Effector CD8-positive, alpha-beta T cell (primary cell): Measurements from ENCODE around the gene GOT1.

Source experiments
- DNase-seq: peaks from one replicate; lab custom pipeline; 2025; lab: John Stamatoyannopoulos, UW

The GOT1 gene

DNA sequence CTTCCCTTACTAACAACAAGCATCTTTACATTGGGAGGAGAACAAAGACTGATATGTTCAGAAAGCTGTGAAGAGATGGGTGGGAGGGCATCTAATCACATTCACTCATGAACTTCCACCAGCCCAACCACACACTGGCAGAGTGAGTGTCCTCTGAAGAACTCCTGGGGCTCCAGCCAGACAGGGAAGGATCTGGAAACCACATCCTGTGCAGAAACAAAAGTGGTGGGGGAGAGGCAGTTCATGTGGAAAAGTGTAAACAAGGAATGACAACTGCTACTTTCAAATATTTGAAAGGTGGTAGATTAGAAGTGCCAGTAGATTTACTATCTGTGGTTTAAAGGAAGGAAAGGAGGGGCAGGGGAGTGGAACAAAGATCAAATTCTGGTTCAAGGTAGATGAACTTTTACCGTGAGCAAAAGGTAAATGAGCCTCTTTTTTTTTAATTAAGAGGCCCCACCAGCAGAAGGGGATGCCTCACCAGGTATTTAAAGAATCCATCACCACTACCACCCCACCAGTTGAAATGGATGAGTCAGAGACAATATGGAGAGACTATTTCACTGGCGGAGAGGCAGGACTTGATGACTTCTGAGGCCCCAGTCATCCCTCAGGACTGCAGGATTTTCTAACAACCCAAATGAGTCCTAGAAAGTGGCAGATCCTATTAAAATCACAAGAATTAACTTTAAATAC is 34.5 kb downstream of the GOT1 start:
- no peak for DNase-seq

DNA sequence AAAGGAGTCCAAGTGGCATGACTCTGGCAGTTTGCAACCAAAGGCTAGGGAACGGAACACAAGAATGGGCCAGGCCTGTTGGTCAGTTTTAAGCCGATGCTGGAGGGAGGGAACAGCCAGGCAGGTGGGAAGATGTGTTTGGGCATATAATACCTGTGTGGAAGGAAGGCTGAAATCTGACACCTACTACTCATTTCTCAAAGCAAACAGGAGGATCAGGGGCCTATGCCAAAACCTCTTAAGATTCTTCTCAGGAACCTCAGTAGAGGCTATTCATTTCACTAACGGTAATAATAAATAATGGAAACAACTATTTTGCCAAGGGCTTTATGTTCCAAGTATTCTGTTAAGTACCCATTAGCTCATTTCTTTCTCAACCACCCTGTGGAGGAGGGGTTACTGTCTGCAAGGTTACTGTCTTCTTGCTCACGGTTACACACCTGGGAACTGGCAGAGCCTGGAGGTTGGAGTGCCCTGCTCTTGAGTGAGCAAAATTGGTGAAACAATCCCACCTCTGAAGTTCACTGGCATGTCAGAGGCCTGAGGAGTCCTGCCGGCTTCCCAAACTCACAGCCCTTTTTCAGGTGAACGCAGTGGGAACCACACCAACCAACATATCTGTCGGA is 35.5 kb downstream of the GOT1 start:
- DNase-seq: no peak

DNA sequence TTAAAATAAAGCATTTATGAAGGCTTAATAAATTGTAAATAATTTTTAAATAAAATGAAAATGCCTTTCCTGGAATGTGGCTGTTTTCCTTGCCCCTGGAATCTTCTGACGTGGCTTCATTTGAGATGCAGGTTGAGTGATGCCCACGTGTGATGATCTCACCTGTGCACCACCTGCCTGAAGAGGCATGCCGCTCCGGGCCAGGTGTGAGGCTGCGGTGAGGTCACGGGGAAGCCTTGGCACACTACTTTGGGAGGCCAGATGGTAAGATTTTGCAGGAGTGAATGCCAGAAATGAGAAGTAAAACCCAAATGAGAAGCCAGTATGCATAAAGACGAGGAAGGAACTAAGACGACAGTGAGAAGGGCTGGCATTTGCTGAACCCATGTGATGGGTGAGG is 36.2 kb downstream of the GOT1 start:
- no peak for DNase-seq

- no peak for DNase-seq
These were observed 36.7 kb downstream of the GOT1 start for GRCh38 chr10:99393683-99394082.

DNA sequence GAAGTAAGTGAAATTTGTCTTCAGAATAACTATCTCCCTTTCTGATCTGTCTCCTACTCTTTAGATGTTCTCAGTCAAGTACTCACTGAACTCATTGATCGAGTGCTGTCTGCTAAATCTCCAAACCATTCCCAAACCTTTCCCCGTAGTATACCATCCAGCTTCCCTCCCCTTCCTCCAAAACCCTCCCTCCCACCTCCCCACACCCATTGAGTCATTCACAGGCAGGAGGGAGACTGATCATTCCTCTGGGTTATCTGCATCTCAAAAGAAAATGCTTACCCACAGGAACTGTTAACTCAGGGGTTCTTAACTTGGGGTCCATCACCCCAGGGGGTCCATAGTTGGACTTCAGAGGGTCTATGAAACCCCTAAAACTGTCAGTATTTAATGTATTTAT is 37.4 kb downstream of the GOT1 start:
- DNase-seq: no peak

- no peak for DNase-seq
These were observed 39.1 kb downstream of the GOT1 start for GRCh38 chr10:99391346-99391745.

DNA sequence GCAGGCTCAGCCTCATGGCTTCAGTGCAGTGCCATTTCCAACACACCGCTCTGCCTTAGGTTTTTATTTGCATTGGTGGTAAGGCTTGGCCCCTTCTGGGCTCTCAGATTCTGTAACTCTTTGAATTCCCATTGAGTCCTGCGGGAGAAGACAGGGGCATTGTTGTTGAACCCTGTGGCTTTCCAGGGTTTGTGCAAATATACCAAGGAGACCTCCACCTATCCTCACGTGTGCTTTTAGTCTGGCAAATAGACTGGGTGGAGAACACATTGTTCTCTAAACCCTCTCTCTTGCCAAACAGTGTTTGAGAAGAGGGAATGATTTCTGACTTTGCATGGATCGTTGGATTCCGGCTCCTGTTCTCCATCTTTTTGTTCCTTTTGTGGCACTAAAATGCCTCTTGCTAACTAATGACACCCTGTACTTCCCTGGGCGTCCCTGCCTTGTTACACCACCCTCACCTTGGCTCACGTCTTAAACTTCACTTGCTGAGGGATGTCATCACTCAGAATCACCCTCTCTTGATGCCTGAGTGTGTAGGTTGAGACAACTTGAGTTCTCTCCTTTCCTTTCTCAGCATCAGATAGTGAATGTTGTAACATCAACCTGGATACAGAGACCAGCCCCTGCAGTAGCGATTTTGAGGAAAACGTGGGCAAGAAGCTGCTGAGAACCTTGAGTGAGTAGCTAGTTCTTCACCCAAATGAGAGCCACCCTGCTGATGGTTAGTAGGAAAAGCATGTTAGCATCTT is 40.5 kb downstream of the GOT1 start:
- no peak for DNase-seq

DNA sequence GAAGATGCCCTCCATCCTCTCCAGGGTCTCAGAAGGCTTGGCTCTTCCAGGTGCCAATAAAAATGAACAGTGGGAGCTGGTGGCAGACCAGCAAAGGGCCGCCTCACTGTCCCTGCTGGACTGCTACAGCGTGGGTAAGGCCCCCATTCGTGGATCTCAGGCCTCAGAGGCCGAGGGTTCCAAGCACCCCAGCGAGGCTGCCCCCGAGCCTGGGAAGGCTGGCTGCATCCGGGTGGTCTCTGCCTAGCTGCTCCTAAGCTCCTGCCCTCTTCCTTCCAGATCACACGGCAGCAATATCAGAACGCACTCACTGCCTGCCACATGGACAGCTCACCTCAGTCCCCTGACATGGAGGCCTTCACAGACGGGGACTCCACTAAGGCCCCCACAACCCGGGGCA is 42.9 kb downstream of the GOT1 start:
- DNase-seq: no peak

- no peak for DNase-seq
These were observed 43.4 kb downstream of the GOT1 start for GRCh38 chr10:99387071-99387470.

- DNase-seq: no peak
These were observed 48.2 kb downstream of the GOT1 start for GRCh38 chr10:99382176-99382575.

DNA sequence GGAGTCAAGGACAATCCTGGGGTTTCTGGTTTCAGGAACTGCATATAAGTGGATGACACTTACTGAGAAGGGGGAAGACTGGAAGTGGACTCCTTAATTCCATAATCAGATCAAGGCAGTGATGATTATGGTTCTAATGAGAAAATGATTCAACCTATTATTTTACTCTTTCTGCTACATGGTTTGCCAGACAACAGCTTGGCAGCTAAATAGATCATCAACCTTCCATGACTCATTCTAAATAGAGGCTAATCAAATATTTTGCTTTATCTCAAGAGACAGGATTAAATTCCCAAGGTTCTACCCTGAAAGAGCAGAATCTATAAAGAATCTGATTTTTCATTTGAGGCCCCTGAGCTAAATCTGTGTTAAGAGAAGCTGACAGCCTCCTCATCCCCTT is 55.0 kb downstream of the GOT1 start:
- DNase-seq: no peak

DNA sequence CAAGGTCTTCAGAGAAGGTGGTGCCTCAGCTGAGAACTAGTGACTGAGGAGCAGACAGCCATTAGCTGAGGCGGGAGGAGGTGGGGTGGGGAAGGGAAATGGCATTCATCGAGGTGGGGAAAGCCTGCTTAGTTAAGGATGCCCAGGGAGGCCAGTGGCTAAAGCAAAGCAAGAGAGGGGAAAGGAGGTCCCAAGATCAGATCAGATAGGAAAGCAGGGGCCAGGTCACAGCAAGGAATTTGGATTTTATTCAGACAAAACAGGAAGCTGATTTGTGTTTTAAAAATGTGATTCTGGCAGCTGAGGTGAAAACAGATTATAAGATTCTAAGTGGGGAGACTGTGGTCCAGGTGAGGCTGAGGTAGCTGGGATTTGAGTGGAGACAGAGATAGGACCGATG is 55.5 kb downstream of the GOT1 start:
- DNase-seq: no peak

DNA sequence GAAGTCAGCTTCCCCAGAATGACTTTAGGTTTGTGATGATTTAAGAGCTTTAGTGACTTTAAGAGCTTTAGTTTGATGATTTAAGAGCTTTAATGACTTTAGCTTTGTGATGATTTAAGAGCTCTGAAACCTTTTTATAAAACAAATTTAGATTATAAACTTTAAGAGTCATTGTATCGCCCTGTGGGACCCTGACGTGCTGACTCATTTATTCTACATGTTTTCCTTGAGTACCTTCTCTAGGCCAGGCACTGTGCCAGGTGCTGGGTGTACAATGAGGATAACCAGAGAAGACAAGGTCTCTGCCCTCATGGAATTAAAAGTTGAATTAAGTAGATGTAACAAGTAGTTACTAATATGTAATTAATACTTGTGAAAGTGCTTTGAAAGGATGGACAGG is 55.9 kb downstream of the GOT1 start:
- DNase-seq: no peak

DNA sequence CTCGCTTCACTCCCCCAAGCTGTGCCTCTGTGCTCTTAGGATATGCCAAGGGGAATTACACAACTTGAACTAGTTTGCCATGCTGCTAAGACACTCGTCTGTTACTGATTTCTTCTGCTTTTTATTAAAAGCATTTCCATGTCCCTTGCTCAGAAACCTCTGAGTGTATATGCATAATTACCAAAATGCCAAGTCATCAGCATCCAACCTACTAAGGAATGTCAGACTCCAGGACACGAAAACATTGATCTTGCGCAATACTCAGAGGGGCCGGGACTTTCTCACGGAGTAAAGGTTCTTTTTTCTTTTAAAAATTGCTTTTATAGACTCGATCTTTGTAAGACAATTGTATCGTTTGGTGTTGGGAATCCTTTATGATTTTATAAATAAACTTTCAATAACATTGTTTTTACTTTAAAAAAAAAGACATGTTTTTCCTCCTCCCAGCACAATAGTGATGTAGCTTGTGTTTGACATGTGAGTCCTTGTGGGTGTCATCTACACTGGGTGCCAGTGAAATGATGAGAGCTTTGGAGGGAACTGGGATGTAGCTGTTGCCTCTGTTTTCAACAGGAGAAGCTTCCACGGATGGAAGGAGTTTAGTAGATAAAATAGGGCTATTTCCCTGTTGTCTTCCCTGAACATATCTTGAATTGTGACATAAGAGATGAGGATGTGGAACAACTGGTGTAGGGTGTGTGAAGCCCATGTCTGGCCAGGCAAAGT is 57.7 kb downstream of the GOT1 start:
- DNase-seq: no peak

GRCh38 chr10:99370993-99371392 is 59.4 kb downstream of the GOT1 start:
- DNase-seq: no peak

- no peak for DNase-seq
These were observed 60.9 kb downstream of the GOT1 start for GRCh38 chr10:99369551-99369950.

GRCh38 chr10:99369126-99369525 is 61.3 kb downstream of the GOT1 start:
- no peak for DNase-seq

GRCh38 chr10:99368646-99369045 is 61.8 kb downstream of the GOT1 start:
- DNase-seq: no peak

DNA sequence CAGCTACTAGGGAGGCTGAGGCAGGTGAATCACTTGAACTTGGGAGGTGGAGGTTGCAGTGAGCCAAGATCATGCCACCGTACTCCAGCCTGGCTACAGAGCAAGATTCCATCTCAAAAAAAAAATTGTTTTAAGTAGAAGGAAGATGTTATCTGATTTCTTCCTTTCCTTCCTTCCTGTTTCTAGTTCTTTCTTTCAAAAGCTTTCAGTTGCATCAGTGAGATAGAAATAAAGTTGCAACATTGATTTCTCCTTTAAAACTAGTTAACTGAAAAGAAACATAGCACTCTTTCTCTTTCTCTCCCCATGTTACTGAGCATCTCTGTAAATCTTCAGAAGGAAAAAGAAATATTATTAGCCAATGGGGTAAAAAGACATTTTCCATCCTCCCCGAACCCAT is 63.8 kb downstream of the GOT1 start:
- DNase-seq: no peak

- no peak for DNase-seq
These were observed 64.7 kb downstream of the GOT1 start for GRCh38 chr10:99365736-99366135.

DNA sequence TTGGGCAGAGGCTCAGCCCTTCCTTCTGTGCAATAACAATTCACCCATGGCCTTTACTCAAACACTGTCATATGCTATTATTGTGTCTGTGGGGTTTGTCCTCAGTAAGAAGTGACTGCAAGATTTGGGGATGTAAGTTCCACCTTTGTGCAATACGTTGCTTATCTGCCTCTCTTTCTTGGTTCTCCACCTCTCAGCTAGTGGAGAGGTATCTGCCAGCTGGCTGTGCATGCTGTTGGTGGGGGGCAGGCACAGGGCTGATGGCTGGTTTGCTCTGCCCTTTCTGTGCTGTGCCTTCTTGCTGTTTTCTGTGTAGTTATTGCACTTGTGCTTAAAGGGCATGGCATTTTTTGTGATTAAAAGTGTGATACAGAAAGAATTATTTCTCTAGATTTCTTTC is 65.1 kb downstream of the GOT1 start:
- DNase-seq: no peak

DNA sequence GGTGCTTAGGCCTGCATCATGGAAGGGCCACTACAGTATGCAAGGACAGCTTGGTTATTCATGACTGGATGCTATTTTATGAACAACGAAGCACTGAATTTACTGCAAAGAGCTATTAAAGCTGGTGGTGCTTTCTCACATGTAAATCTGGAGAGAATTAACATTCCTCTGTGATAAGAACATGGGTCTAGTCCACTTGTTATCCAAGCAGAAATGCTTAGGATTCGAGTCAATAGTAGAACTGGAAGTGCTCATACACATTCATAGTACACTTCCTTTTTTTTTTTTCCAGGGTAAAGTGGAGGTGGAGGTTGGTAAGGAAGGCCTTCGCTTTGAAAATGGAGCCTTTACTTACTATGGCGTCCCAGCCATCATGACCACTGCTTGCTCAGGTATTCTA is 66.3 kb downstream of the GOT1 start:
- no peak for DNase-seq

GRCh38 chr10:99360934-99361333 is 69.5 kb downstream of the GOT1 start:
- DNase-seq: no peak
